CD4-positive, alpha-beta memory T cell (primary cell): Measurements from ENCODE around the gene CAMTA1. TPM values are rescaled to one million over a fixed set of nuclear protein-coding genes. Genes with fewer than 3 reads are reported as not detected.

Experiments
- CTCF ChIA-PET: fragments of 350-600 bp; sonication (Branson Sonifier 250); formaldehyde crosslinking; loops from one replicate; lab custom pipeline; 2021; ENCODE audit warnings: inconsistent platforms; ENCODE audit not compliant: partially characterized antibody; lab: Charles Lee
- POLR2A ChIA-PET: fragments of 350-600 bp; sonication (Branson Sonifier 250); formaldehyde crosslinking; loops from one replicate; lab custom pipeline; 2021; ENCODE audit not compliant: partially characterized antibody; lab: Charles Lee
- DNase-seq, 5 donors: peaks; one replicate each; pipeline versions ENCODE4 v3.0.0 to v3.0.0-alpha.2; 2020 to 2022; ENCODE audit warnings: mixed read lengths in 1 of 5
- H3K27ac ChIP-seq: one replicate; pipeline ENCODE4 v1.7.0; 2013; ENCODE audit warnings: low read depth, low read length
- H3K27me3 ChIP-seq: 2 replicates; pipeline ENCODE4 v1.7.0; 2013; ENCODE audit warnings: mild to moderate bottlenecking, low read length, moderate library complexity; ENCODE audit not compliant: insufficient read depth
- H3K36me3 ChIP-seq: 2 replicates; pipeline ENCODE4 v1.7.0; 2013; ENCODE audit warnings: mild to moderate bottlenecking, low read length, moderate library complexity; ENCODE audit not compliant: insufficient read depth
- H3K4me1 ChIP-seq: 2 replicates; pipeline ENCODE4 v1.7.0; 2013; ENCODE audit warnings: mild to moderate bottlenecking, low read length, moderate library complexity; ENCODE audit not compliant: insufficient read depth
- H3K4me3 ChIP-seq, 2 donors: one replicate each; pipeline ENCODE4 v1.7.0; 2013; ENCODE audit warnings: low read length in 2 of 2, mild to moderate bottlenecking in 1 of 2
- H3K9me3 ChIP-seq, 2 donors: one replicate each; pipeline ENCODE4 v1.7.0; 2013; ENCODE audit warnings: low read length in 2 of 2, control low read depth in 1 of 2; ENCODE audit not compliant: control insufficient read depth in 1 of 2
- H3K27ac Mint-ChIP-seq, 7 donors: one replicate each; pipeline ENCODE4 v1.8.0; 2020 to 2021; ENCODE audit warnings: mixed read lengths in 7 of 7, mild to moderate bottlenecking in 6 of 7, inconsistent platforms in 3 of 7, moderate library complexity in 3 of 7
- H3K27me3 Mint-ChIP-seq, 2 donors: one replicate each; pipeline ENCODE4 v1.8.0; 2020 to 2021; ENCODE audit warnings: mixed read lengths in 2 of 2
- H3K36me3 Mint-ChIP-seq, 2 donors: one replicate each; pipeline ENCODE4 v1.8.0; 2020 to 2021; ENCODE audit warnings: mixed read lengths in 2 of 2, inconsistent platforms in 1 of 2, mild to moderate bottlenecking in 1 of 2
- H3K4me1 Mint-ChIP-seq, 4 donors: one replicate each; pipeline ENCODE4 v1.8.0; 2020 to 2021; ENCODE audit warnings: mixed read lengths in 4 of 4, mild to moderate bottlenecking in 1 of 4
- H3K4me3 Mint-ChIP-seq, 8 donors: one replicate each; pipeline ENCODE4 v1.8.0; 2020 to 2021; ENCODE audit warnings: mixed read lengths in 8 of 8, mild to moderate bottlenecking in 7 of 8, moderate library complexity in 6 of 8, inconsistent platforms in 3 of 8
- H3K9me3 Mint-ChIP-seq, 8 donors: one replicate each; pipeline ENCODE4 v1.8.0; 2020 to 2021; ENCODE audit warnings: mixed read lengths in 8 of 8, mild to moderate bottlenecking in 5 of 8, inconsistent platforms in 3 of 8, moderate library complexity in 1 of 8
- intact Hi-C: fragments of 100-400 bp; cut with micrococcal nuclease; formaldehyde crosslinking; loops from one replicate; pipeline ENCODE4 v1.15.1; 2023
- polyA plus RNA-seq, 2 donors: library from polyadenylated mRNA; unstranded; fragments of 300-500 nt; fragmentation: Illumina TruSeq; gene quantifications; one replicate each; pipeline ENCODE4 v1.2.3, GENCODE V29; 2021
- total RNA-seq, 2 experiments: library from RNA; stranded (reverse); gene quantifications; one replicate each; pipeline ENCODE4 v1.2.3, GENCODE V29; 2021

Gene CAMTA1
- total and polyA plus RNA-seq, 4 experiments from 2014 or later, result 39.1 to 118 (median 59.9) TPM

DNA sequence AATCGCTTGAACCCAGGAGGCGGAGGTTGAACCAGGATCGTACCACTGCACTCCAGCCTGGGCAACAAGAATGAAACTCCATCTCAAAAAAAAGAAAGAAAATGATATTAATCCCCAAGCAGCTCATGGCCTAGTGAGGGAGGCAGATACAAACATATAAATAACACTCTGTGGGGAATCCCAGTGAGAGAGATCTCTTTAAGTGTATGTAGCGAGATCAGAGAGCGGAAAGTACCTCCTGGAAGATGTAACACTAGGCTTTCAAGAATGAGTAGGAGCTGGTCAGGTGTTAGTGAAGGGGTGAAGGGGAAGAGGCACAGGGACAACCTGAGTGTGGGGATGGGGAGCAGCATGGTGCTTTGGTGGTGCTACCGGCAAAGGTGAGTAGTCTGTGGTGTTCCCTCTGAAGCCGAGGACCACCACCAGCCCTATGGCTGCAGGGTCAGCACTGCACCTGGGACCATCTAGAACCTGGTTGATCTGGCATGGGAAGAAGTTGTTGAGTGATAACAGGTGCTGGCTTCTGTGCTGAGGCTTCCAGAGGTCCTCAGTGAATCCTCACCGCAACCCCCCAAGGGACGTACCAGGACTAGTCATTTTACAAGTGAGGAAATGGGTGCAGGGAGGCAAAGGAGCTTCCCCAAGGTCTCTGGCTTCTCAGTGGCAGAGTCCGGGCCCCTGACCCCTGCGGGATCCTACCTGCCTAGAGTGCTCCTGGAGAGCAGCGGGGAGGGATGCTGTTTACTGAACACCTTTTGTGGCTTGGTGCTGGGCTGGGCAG is 618.2 kb downstream of the CAMTA1 start:
- Mint-ChIP-seq H3K27ac (no peak overlapping the region), H3K9me3 (peaks cover 4 to 30% (median 15%) of the 10 kb centered on the region in 8 donors), H3K4me1 (no peaks in the 10 kb centered on the region), H3K27me3 (peaks cover 6 to 8% of the 10 kb centered on the region in 2 donors), H3K36me3 (no peaks in the 10 kb centered on the region), H3K4me3 (no peak overlapping the region)
- ChIA-PET POLR2A (no interaction called here), CTCF (no interaction called here)
- Histone ChIP-seq H3K36me3 (no peaks in the 10 kb centered on the region), H3K27ac (no peak overlapping the region), H3K4me3 (no peak overlapping the region), H3K27me3 (no peaks in the 10 kb centered on the region), H3K4me1 (no peaks in the 10 kb centered on the region), H3K9me3 (no peaks in the 10 kb centered on the region)
- no peak for DNase-seq
- intact Hi-C loops, result no loop called here

DNA sequence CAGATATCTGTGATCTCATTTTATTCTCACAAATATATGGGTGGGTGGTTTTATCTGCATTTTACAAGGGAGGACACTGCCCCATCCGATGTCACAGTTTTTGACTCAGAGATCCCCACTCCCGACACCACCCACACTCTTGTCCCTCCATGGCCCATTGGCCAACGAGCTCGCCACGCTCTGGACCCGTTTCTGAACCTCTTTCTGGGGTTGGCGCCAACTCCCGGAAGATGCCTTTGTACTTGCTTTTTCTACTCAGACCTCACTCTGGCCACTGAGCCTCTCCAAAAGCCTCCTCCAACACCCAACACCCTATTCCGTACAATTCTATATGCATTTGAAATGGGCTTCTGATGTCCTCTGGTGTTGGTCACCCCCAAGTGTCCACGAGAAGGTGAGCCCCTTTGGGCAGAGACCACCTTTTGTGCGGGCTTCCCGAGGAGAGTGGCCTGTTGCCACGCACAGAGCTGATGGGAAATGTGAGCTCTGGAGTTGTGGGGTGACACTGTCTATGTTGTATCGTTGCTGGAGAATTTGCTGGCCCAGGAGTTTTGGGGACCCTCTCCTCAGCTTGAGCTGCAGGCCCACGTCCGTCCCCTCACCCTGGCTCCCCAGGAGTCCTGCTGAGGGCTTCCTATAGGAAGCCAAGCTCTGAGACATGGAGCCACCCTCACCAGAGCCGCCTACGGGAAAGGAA is 618.9 kb downstream of the CAMTA1 start:
- CTCF ChIA-PET, result no interaction called here
- Mint-ChIP-seq H3K27ac (no peak overlapping the region), H3K4me1 (no peaks in the 10 kb centered on the region), H3K36me3 (no peaks in the 10 kb centered on the region), H3K27me3 (peaks cover 4 to 8% of the 10 kb centered on the region in 2 donors), H3K9me3 (peaks cover 4 to 22% (median 13%) of the 10 kb centered on the region in 8 donors), H3K4me3 (no peak overlapping the region)
- Histone ChIP-seq H3K4me1 (no peaks in the 10 kb centered on the region), H3K27ac (no peak overlapping the region), H3K36me3 (no peaks in the 10 kb centered on the region), H3K27me3 (no peaks in the 10 kb centered on the region), H3K4me3 (no peak overlapping the region), H3K9me3 (no peaks in the 10 kb centered on the region)
- POLR2A ChIA-PET, result no interaction called here
- intact Hi-C loops, result no loop called here
- DNase-seq, result no peak

DNA sequence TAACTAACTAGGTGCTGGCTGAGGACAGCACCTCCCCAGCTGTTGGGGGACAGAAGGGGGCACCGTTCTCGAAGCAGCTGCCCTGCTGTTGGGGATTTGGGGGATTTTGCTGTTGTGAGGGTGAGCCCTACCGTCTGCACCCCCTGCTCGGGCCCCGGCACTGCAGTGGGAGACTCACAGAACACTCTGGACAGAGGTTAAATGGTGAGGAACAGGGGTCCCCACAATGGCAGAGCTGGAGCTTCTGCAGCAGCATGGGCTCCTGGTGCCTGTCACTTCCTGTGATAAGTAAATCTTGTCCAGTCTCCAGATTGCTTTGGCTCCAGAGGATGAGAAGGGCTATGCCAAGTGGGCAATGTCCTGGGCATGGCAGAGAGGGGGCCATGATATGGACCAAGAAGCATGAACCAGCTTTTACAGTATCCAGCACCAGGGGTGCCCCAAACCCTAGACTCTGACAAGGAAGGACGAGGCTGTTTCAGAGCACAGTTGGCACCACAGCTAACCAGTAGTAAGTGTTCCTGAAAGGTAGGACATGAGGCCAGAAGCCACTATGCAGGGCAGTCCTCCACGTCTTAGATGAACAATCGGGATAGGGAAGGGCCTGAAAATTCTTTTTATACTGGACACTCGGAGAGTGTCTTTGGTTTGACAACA is 620.7 kb downstream of the CAMTA1 start:
- H3K27ac Mint-ChIP-seq, result no peak overlapping the region
- no peak for DNase-seq
- no peaks in the 10 kb centered on the region for H3K36me3 Mint-ChIP-seq
- Histone ChIP-seq H3K4me1 (no peaks in the 10 kb centered on the region), H3K9me3 (no peaks in the 10 kb centered on the region), H3K27me3 (no peaks in the 10 kb centered on the region), H3K36me3 (no peaks in the 10 kb centered on the region), H3K4me3 (no peak overlapping the region), H3K27ac (no peak overlapping the region)
- ChIA-PET POLR2A (no interaction called here), CTCF (no interaction called here)
- no peaks in the 10 kb centered on the region for H3K4me1 Mint-ChIP-seq
- intact Hi-C loops, result no loop called here
- peaks cover 0 to 7% (median 2%) of the 10 kb centered on the region in 8 donors for H3K9me3 Mint-ChIP-seq
- no peak overlapping the region for H3K4me3 Mint-ChIP-seq
- peaks cover 3 to 8% of the 10 kb centered on the region in 2 donors for H3K27me3 Mint-ChIP-seq

DNA sequence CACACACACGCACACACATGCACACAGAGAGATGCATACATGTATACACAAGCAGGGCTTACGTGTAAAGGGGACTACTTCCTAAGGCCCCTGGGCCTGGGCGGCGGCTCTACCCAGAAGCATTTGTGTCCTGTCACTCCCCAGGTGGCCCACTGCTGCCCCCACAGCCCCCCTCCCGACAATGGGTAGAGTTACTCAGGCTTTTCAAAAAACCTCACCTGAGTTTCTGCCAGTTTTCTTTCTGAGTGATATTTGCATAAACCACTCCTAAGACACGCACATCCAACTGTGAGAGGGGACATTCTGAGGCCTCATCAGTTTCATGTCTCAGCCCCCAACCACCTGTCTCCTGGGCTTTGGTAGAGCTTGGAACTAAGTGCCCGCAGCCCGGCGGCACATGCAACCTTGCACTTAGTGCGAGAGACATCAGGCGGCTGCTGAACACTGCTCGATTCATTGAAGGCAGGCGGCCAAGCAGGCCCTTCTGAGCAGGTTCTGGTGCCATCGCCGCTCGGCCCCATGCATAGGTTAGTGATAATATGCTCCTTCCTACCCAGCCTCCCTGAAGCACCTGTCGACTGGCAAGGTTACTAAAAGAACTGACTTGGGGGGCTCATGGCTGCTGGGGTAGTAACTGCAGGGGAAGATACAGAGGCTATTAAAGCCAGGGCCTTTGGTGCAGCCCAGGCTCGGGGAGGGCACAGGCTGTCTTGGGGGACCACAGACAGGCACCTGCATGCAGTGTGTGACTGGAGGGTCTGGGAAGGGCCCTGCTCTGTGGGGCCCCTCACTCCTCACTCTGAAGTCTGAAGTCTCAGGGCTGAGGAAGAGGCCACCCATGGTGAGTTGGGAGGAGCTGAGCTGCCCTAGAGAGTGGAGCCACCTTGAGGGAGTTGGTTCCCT is 621.6 kb downstream of the CAMTA1 start:
- DNase-seq, result no peak
- no peak overlapping the region for H3K4me3 ChIP-seq
- CTCF ChIA-PET, result no interaction called here
- no peaks in the 10 kb centered on the region for H3K27me3 ChIP-seq
- peaks cover 3 to 8% of the 10 kb centered on the region in 2 donors for H3K27me3 Mint-ChIP-seq
- no peaks in the 10 kb centered on the region for H3K36me3 Mint-ChIP-seq
- no peaks in the 10 kb centered on the region for H3K4me1 ChIP-seq
- H3K4me1 Mint-ChIP-seq, result no peaks in the 10 kb centered on the region
- H3K27ac Mint-ChIP-seq, result no peak overlapping the region
- H3K9me3 ChIP-seq, result no peaks in the 10 kb centered on the region
- no peak overlapping the region for H3K27ac ChIP-seq
- no peaks in the 10 kb centered on the region for H3K36me3 ChIP-seq
- no peak overlapping the region for H3K4me3 Mint-ChIP-seq
- peaks cover 0 to 4% (median 0%) of the 10 kb centered on the region in 8 donors for H3K9me3 Mint-ChIP-seq
- intact Hi-C loops, result no loop called here
- POLR2A ChIA-PET, result no interaction called here

DNA sequence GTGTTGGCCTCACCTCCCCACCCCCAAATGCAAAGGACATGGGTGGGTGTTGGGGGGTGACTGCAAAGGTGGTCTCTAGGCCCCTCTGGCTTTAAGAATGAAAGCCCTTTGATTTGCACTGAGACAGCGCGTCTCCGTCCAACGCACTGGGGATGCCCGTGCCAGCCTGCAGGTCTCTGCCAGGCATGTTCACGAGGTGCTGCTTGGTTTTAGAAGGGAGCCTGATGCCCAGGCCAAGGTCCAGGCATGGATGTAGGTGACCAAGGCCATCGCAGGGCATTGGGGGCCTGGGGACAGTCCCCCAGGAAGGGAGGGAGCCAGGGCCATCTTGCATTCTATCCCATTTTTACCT is 622.3 kb downstream of the CAMTA1 start:
- POLR2A ChIA-PET, result no interaction called here
- CTCF ChIA-PET, result no interaction called here
- Mint-ChIP-seq H3K4me3 (no peak overlapping the region), H3K27ac (no peak overlapping the region), H3K9me3 (no peaks in the 10 kb centered on the region), H3K36me3 (no peaks in the 10 kb centered on the region), H3K4me1 (no peaks in the 10 kb centered on the region), H3K27me3 (peaks cover 3 to 5% of the 10 kb centered on the region in 2 donors)
- no peak overlapping the region for H3K27ac ChIP-seq
- no peaks in the 10 kb centered on the region for H3K9me3 ChIP-seq
- H3K4me1 ChIP-seq, result no peaks in the 10 kb centered on the region
- no peak for DNase-seq
- H3K36me3 ChIP-seq, result no peaks in the 10 kb centered on the region
- intact Hi-C loops, result no loop called here
- no peak overlapping the region for H3K4me3 ChIP-seq
- H3K27me3 ChIP-seq, result no peaks in the 10 kb centered on the region

DNA sequence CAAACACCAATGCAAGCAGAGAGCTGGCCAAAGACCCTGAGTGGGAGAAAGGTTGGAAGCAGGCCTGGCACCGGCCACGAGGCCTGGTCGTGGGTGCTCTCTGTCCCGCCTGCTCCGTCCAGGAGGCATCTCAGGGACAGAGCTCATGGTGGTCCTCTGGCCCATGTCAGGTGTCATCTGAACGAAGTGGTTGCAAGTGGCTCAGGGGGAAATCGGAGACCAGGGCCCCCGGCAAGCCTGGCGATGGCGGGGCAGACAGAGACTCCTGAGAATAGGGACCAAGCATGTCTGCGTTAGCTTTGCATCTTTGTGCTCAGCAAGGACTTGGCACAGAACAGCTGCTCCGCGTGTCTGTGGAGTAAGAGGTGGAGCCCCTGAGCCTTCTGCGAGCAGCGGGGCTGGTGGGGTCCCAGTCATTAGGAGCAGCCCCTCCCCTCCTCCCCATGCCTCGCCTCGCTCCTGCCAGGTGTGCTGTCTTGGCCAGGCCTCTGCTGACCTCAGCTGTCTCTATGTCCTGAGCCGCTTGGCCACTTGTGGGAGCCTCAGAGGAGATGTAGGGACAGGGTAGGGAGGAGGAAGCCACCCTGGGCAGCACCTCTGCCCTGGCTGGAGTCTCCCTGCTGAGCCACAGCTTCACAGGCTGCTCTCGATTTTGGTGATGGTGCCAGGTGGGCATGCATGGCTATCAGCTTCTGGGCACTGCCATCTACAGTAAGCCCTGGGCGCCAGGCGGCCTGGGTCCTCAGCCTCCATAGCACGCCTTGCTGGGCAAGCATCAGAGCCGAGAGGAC is 622.9 kb downstream of the CAMTA1 start:
- Mint-ChIP-seq H3K36me3 (no peaks in the 10 kb centered on the region), H3K9me3 (no peaks in the 10 kb centered on the region), H3K4me1 (no peaks in the 10 kb centered on the region), H3K4me3 (no peak overlapping the region), H3K27ac (no peak overlapping the region), H3K27me3 (peaks cover 2 to 5% of the 10 kb centered on the region in 2 donors)
- DNase-seq, result no peak
- Histone ChIP-seq H3K36me3 (no peaks in the 10 kb centered on the region), H3K27me3 (no peaks in the 10 kb centered on the region), H3K27ac (no peak overlapping the region), H3K9me3 (no peaks in the 10 kb centered on the region), H3K4me3 (no peak overlapping the region), H3K4me1 (no peaks in the 10 kb centered on the region)
- ChIA-PET POLR2A (no interaction called here), CTCF (no interaction called here)
- intact Hi-C loops, result no loop called here
